NCI-H128 (cell line): Measurements from ENCODE around the gene ANKRD60.

Experiments used
- DNase-seq: peaks from one replicate; lab custom pipeline; 2025; ENCODE audit not compliant: unreplicated experiment; lab: John Stamatoyannopoulos, UW

Gene ANKRD60

DNA sequence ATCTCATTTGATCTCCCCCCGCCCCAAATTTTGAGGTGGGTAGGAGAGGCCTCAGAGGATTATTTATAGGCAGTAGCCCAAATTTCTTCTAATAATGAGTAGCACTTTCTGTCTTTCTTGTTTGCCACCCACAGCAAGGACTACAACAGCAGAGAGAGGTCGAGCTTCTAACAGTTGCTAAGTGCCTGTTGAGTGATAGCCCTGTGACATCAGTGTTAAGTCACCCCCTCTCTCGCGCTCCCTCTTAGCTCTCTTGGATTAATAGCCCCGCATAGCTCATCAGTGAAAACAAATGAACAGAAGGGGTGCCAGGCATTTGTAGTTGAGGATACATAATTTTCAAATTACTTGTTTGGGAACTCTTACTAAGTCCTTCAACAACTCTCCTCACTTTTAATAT is 3.5 kb downstream of the ANKRD60 start:
- no peak for DNase-seq

DNA sequence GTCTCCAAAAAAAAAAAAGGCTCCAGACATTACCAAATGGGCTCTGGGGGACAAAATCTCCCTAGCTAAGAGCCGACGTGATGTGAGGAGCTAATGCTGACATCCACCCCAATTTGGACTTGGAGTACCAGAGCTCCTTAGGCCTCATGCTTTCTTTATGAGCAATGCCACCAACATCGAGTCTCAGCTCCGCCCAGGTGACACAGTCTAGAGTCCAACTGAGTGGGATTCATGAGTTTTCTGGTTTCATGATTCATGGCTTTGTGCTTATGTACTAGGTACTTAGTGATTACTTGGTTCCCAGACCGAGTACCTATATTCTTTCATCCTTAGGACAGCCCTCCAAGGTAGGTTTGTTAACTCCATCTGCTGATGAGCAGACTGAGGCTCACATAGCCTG is 4.4 kb downstream of the ANKRD60 start:
- DNase-seq, result no peak

DNA sequence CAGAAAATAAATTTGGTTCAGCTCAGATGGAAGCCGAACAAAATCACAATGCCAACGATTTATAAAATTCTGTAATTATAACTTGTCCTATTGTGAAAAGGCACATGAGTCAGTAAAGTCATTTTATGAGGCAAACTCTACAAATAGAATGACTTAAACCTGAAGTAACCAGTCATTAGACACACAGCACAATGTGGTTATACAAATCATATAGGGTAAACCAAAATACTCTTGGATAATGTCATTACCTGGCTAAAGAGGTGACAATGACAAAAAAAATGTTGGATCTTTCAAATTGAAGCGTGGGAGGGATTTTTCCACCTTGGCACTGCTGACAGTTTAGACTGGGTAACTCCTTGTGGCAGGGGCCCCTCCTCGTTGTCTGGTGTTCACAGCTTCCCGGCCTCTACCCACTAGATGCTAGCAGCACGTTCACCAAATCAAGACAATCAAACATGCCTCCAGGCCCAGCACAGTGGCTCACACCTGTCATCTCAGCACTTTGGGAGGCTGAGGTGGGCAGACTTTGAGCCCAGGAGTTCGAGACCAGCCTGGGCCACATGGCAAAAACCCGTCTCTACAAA is 5.0 kb downstream of the ANKRD60 start:
- no peak for DNase-seq

DNA sequence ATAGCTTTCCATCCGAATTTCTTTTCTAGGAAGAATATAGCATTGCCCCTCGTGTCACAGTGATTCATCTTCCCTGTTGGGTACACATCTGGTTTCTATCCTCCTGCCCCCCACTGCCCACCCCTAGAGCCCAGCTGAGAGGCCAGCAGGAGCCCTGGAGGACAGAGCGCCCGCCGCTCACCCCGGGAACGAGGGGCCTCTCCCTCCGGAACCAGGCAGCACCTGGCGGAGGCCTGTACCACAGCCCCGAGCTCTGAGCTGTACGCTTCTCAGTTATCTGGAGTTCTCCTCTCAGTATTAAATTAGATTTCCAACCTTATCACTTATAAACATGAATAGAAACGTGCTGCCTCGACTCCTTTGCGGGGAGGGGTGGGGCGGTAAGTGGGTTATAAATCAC is 6.0 kb downstream of the ANKRD60 start:
- no peak for DNase-seq

DNA sequence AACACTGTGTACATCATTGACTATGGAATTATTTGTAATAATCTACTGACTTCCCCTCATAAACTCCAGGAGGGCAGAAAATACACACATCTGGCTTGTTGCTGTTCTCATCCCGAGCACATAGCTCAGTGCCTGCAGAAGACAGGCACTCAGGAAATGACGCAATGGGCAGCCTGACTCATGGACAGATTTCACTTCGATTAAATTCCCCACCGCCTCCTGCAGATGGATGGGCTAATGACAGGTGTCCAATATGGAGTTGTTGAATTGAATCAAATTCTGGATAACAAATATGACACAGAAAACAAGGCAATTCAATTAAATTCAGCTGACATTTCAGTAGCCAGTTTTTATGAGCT is 9.1 kb downstream of the ANKRD60 start:
- no peak for DNase-seq

DNA sequence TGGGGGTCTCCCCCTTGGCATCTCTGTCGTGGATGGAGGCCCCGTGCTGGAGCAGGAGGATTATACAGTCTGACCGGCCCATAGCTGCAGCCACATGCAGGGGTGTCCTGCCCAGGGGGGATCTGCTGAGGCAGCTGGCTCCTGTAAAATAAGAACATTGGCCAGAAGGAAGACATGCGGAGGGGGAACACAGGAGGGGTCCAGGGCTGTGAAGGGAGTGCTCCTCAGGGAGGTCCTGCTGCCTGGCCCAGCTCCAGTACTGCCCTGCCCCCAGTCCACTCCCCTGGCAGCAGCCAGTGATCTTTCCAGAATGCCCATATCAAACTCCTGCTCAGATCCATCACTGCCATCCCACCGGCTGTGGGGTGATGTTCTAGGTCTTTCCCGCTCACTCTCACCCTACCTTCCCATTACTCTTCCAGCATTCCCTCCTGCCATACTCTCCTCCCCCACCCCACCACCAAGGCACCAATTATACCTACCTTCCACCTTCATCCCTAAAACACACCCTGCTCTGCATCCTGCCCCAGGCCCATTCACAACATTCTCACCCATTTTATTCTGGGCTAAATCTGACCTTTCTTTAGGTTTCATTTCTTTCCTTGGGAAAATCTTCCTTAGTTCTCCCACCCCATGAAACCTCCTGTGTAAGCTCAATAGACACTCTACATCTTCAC is 9.7 kb downstream of the ANKRD60 start:
- DNase-seq, result no peak

DNA sequence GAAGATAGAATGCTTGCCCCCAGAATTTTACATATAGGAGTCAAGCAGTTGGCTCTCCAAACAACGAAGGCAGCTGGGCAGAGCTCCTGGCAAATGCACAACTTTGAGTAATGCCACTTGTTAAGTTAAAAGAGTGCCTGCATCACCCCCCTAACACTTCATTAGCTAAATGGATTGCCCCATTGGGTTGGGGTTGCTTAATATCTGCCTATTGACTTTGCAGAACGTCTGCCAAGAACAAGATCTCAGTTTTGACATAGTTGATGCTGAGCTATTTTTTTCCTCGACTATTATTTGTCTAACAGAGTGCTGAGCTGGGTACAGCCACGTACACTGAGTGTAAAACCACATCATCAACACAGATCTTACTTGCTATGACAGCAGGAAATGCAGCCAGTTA is 12.1 kb downstream of the ANKRD60 start:
- no peak for DNase-seq

DNA sequence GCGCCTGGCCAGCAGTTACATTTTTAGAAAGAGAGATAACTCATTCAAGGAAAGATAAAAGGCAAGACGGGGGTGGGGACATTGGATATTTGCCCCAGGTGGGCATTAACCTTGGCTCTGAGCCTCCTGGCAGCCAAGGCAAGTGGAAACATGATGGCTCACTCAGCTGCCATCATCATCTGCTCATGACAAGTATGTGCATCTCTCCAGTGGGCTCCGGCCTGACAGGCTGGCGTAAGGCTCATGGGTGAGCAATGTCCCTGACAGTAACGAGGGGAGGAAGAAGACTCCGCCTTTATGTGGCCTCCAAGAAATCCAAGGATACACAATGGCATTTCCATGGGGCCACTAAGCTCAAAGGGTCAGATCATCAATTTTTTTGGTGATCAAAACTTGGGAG is 13.3 kb downstream of the ANKRD60 start:
- DNase-seq, result no peak

DNA sequence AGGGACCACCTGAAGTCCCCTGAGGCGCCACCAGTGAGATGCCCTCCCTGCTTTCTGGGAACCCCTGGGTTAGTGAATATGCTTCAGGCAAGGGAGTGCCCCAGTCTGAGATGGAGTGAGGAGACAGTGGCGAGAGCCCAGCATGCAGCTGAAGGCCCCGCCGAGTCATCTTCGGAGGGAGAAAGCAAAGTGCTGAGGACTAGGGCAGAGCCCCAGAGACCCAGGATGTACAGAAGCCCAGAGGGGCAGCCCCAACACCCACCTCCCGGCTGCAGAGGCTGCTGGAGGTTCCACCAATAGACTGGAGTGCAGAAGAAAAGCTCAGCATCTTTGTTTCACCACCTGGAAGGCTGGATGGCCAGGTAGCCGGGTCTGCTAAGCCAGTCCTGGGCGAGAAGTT is 14.1 kb downstream of the ANKRD60 start:
- no peak for DNase-seq

DNA sequence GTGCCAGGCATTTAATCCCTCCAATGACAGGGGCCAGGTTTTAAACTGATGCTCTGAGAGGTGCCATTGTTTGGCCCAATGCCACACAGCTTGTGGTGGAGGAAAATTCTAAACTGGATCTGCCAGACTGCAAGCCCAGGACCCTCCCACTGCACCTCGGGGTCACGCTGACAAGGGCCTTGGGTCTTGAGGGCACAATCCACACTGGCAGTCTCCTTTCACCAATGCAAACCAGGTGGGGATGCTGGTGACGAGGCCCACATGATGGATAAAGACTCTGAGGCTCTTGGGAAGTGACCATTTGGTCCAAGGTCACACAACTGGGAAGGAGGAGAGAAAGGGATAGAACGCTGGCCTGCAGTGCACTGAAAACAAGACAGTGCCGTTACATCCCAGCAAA is 14.7 kb downstream of the ANKRD60 start:
- DNase-seq, result no peak

DNA sequence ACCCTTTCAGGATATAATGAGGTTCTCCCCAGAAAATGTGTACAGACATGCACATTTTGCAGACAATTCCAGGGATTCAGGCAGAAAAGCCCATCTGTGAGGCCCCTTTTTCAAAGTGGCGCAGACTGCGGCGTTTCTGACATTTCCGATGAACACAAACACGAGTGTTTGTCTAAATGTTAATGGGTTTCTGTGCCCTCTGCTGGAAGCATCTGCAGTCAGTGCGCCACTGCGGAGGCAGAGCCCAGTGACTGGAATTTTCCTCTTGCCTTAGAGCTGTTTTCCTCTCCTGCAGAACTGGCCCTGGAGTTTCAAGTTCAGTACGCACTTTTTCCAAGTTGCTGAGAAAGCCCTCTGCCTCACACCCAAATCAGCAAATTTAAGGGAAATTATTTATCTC is 15.3 kb downstream of the ANKRD60 start:
- no peak for DNase-seq

DNA sequence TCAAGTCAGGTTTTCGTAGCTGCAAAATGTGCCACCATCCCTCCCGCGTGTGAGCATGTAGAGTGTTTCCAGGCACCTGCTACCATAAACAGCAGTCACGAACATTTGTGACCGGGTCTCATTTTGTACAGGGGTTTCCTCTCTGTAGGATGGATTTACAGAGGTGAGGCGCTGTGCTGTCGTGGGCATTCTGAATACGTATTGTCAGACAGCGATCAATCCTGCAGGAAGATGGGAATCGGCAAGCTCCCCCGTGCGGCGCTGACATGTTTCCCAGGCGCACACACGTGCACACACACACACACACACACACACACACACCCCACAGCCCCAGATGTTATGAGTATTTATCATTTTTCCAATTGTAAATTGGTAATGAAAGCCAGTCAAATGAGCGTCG is 15.8 kb downstream of the ANKRD60 start:
- DNase-seq, result no peak

DNA sequence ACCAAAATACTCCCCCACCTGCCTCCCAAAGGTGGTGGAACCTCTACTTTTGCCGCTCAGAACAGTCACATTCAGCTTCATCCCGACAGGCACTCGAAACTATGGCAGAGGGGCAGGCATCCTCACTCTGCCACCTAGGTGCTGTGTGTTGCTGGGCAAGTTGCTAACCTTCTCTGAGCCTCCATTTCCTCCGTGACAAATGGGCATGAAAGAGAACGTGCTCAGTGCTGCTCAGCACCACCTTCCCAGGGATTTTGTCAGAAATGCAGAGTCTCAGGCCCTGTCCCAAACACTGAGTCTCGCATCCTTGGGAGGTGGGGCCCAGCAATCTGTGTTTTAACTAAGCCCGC is 18.1 kb downstream of the ANKRD60 start:
- DNase-seq, result no peak

DNA sequence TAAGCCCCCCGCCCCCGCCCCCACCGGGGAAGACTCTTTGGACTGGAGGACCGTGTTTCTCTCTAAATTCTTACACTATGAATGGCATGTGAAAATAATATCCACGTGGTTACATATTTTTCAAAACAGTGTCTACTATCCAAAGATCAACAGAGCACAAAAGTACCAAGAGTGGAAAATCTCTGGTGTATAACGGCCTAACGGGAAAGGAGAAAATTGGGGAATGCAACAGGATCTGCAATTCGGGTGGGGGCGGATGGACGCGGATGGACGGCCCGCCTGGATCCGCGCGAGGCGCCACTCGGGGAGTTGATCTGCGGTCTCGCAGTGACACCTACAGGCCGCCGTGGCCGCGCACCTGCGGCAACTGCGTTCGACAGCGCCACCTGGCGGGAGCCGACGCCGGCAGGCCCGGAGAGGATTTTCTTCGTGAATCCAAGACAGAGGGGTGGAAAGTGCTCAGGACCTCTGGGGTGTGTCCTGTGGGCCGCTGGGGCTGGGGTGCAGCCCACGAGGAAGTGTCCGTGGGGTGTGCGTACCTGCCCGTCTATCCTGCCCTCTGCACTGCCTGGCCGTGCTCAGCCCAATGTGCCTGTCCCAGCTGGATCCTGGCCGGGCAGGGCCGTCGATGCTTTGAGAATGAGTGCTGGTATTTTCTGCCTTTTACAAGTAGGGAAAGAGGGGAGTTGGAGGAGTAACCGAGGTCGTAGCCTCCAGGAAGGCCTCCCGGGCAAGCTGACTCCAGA is 18.6 kb downstream of the ANKRD60 start:
- peak; percentile 38 for DNase-seq

DNA sequence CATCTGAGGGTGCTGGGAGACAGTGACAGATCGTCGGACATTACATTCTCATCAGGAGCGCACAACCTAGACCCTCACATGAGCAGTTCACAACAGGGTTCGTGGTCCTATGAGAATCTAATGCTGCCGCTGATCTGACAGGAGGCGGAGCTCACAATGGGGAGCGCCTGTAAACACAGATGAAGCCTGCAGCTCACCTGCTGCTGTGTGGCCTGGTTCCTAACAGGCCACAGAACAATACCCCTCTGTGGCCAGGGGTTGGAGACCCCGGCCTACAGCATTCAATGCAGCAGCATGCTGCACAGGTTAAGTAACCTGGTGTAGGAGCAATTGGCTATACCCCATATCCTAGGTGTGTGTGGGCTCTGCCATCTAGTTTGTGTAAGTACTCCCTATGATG is 19.5 kb downstream of the ANKRD60 start:
- DNase-seq, result no peak

DNA sequence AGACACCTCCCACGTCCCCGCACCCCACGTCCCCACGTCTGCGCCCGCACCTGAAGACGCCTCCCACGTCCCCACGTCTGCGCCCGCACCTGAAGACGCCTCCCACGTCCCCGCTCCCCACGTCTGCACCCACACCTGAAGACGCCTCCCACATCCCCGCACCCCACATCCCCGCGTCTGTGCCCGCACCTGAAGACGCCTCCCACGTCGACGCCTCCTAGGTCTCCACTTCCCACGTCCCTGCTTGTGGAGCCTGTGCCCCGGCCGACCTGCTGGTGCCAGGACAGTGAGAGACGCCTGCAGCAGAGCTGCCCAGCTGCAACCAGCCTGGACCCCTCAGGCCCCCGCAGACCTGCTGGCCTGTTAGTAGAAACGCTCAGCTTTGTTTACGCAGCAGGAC is 22.6 kb downstream of the ANKRD60 start:
- no peak for DNase-seq

DNA sequence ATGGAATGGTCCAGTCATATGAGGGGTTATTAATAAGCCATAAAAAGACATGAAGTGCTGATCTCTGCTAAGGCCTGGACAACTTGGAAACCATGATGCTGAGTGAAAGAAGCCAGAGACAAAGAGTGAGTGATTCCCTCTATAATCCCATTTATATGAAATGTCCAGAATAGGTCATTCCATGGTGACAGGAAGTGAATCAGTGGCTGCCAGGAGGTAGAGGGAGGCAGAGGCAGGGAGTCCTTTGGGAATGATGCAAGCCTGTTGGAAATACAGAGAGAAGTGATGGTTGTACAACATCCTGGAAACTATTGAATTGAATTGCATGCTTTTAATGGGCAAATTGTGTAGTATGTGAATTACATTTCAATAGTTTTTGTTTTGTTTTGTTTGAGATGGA is 26.4 kb downstream of the ANKRD60 start:
- no peak for DNase-seq

DNA sequence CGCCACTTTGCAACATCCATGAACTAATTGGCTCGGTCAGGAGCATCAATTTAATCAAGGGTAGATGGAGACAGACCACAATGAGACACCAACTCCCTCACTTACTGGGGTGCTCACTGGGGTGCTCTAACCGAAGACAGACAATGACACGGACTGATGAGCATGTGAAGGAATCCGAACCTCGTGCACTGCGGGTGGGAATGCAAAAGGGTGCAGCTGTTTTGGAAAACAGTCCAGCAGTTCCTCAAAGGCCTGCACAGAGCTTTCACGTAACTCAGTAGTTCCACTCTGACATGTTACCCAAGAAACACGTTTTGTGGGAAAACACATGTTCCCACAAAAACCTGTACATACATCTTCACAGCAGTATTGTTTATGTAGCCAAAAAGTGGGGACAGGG is 26.8 kb downstream of the ANKRD60 start:
- no peak for DNase-seq

DNA sequence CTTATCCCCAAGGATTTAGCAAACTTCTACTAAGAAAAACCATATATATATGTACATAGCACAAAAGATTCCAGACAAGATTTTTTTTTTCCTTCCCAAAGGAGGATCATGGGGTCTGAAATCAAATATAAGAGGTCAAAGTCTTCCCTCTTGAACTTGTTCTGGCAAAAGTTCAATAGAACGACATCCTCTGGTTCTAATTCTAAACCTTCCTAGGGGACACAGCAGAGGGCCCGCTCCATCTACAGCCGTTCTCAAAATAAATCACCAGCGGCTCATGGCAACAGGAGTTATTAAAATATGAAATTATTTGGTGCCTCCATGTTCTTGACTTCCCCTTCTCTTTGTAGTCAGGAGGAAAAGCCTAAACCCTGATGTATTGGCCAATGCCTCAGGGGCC is 29.0 kb downstream of the ANKRD60 start:
- DNase-seq, result no peak

DNA sequence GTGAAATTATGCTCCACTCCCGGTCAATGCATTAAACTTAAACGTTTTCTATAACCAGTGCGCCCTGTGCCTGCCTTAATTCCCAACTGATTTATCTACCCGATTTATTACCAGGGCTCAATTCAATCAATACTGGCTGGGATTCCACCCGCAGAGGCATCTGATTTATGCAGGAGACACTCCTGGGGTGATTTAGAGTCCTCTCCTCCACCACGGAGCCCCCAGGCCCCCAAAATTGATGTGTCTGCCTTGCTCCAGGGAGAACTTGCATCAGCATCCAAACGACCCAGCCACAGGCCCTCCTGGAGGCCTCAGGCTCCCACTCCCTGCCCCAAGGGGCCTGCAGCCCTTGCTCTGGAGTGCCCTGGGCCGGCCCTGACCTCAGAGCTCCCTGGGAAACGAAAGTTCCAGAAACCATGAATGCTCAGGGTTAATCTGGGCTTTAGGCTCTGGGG is 29.5 kb downstream of the ANKRD60 start:
- DNase-seq, result no peak

DNA sequence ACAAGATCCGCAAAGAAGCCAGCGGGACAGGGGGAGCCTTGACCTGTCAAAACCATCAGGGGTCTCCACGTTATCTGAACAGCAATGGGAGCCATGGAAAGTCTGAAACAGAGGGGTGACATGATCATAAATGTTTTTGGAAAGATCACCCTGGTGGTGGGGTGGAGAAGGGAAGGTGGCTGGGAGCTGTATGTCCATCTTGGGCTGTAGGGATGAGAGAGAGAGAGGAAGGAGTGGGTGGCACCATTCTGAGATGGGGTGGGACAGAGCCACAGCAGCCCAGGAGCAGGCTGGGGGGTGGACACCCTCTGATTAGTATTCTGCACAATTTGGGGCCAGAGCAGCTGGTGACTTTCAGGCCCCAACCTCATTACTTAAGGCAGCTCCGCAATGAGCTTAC is 30.1 kb downstream of the ANKRD60 start:
- DNase-seq, result no peak

DNA sequence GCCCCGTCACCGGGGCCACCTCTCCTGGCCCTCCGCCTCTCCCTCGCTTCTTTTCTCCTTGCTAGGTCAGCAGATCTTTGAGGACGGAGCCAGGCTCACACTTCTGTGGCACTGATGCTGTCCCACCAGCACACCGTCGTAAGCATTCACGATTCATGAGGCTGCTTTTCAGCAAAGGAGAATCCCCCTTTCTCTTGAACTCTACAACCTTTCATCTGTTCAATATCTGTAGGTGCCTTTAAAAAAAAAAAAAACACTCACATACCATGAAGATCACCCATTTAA is 31.3 kb downstream of the ANKRD60 start:
- DNase-seq, result no peak
